C4-2B (cell line): Measurements from ENCODE around the gene UHRF1.
"Not testable (repeated sequence)": the region's sequence is repeated elsewhere in the genome, so short reads cannot be mapped to it uniquely, and the experiment has no call there.

ENCODE experiments used
- H3K27ac ChIP-seq: fragments of 450-650 bp; 2 replicates; pipeline ENCODE4 v1.5.1; 2017
- ZFX ChIP-seq: fragments of 450-650 bp; IDR thresholded peaks from 2 replicates; pipeline ENCODE4 v1.6.1; 2017
- TF ChIP-seq, protein P1 (sequence below): fragments of 450-650 bp; conservative IDR thresholded peaks from 2 replicates; pipeline ENCODE4 v1.5.1; 2017; ENCODE audit warnings: mild to moderate bottlenecking

Gene UHRF1

DNA sequence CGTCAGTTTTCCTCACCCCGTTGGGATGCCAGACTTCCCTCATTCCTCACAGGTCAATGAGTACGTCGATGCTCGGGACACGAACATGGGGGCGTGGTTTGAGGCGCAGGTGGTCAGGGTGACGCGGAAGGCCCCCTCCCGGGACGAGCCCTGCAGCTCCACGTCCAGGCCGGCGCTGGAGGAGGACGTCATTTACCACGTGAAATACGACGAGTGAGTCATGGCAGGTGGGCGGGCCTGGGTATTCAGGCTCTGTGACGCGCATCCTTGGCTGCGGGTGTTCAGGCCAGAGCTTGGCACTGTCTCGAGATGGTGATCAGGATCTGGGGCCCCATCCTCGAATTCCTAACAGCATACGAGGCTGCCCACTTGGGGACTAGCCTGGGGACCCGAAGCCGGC, 21.4 kb downstream of the UHRF1 start:
- TF ChIP-seq, protein P1, sequence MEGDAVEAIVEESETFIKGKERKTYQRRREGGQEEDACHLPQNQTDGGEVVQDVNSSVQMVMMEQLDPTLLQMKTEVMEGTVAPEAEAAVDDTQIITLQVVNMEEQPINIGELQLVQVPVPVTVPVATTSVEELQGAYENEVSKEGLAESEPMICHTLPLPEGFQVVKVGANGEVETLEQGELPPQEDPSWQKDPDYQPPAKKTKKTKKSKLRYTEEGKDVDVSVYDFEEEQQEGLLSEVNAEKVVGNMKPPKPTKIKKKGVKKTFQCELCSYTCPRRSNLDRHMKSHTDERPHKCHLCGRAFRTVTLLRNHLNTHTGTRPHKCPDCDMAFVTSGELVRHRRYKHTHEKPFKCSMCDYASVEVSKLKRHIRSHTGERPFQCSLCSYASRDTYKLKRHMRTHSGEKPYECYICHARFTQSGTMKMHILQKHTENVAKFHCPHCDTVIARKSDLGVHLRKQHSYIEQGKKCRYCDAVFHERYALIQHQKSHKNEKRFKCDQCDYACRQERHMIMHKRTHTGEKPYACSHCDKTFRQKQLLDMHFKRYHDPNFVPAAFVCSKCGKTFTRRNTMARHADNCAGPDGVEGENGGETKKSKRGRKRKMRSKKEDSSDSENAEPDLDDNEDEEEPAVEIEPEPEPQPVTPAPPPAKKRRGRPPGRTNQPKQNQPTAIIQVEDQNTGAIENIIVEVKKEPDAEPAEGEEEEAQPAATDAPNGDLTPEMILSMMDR = no peak
- no peak for TF ChIP-seq ZFX
- no peak overlapping the region for H3K27ac ChIP-seq

DNA sequence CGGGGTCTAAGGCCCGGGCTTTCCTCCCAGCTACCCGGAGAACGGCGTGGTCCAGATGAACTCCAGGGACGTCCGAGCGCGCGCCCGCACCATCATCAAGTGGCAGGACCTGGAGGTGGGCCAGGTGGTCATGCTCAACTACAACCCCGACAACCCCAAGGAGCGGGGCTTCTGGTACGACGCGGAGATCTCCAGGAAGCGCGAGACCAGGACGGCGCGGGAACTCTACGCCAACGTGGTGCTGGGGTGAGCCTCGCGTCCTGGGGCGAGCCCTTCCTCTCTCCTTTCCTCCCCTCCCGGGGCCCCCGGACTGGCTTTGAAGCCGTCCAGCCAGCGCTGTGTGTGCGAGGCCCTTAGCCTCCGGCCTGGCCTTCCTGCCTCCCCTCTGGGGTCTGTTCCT, 23.4 kb downstream of the UHRF1 start:
- H3K27ac ChIP-seq = no peak overlapping the region
- TF ChIP-seq, protein P1 = no peak
- TF ChIP-seq ZFX = no peak

DNA sequence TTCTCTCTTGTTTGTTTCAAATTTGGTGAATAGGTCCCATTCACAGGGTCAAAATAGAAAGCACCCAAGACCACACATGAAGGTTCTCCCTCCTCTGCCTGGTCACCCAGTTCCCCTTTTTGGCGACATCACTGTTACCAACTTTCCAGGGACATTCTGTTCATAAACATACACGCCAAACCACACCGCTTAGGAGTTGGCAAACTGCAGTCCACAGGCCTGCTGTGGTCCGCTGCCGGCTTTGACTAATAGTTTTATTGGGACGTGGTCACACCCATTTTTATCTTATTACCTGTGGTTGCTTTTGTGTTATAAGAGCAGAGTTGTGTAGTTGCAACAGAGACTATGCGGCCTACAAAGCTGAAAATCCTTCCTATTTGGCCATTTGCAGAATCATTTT, 24.2 kb downstream of the UHRF1 start:
- no peak for TF ChIP-seq ZFX
- TF ChIP-seq, protein P1 = no peak
- H3K27ac ChIP-seq = no peak overlapping the region

DNA sequence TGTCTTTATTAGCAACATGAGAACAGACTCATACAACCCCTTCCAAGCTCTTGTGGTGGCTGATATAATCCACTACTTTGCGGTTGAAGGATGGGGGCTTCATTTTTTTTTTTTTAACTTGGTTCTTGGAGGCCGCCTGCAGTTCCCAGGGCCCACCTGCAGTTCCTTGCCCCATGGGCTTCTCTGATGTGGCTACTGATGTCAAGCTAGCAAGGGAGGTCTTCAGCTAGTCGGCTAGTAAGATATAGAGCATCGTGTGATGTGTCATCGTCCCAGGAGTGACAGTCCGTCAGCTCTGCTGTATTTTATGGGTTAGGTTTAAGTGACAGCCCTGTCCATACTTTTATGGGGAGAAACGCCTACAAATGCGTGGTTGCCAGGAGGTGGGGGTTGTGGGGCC, 26.1 kb downstream of the UHRF1 start:
- no peak overlapping the region for H3K27ac ChIP-seq
- no peak for TF ChIP-seq ZFX
- TF ChIP-seq, protein P1 = no peak

DNA sequence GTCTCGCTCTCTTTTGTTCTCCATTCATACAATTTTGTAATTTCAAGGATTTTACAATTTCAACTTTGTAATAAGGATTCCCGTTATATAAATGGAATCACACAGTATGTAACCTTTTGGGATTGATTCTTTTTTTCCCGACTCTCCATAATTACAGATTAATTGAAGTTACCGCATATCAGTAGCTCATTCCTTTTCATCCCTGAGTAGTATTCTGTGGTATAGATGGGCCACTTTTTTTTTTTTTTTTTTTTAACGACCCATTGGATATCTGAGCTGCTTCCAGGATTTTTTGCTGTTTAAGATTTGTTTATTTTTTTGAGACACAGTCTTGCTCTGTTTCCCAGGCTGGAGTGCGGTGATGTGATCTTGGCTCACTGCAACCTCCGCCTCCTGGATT, 27.8 kb downstream of the UHRF1 start:
- H3K27ac ChIP-seq = no peak overlapping the region
- no peak for TF ChIP-seq ZFX
- TF ChIP-seq, protein P1 = no peak

DNA sequence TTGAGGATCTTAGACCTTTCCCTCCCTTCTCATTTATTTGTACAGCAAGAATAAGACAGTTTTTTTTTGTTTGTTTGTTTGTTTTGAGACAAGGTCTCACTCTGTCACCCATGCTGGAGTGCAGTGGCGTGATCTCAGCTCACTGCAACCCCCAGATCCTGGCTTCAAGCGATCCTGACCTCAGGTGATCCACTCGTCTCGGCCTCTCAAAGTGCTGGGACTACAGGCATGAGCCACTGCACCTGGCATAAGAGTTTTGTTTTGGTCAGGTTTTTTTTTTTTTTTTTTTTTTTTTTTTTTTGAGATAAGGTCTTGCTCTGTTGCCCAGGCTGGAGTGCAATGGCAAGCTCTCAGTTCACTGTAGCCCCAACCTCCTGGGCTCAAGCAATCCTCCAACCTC, 29.2 kb downstream of the UHRF1 start:
- not testable (repeated sequence) for H3K27ac ChIP-seq

DNA sequence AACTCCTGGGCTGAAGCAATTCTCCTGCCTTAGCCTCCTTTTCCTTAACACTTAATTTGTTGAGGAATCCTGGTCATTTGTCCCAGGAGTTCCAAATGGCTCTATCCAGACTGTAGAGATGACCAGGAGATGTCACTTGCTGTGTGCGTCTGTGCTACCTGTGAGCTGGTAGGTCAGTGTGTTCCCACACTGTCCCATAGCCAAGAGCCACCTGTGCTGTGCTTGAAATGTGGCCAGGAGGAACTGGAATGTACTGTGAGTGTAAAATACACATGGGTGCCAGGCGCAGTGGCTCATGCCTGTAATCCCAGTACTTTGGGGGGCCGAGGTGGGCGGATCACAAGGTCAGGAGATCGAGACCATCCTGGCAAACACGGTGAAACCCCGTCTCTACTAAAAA, 30.2 kb downstream of the UHRF1 start:
- TF ChIP-seq, protein P1 = no peak
- no peak for TF ChIP-seq ZFX
- 0 out of 2 replicates have a peak overlapping the region, but pooled peaks have one; percentile 4 for H3K27ac ChIP-seq

DNA sequence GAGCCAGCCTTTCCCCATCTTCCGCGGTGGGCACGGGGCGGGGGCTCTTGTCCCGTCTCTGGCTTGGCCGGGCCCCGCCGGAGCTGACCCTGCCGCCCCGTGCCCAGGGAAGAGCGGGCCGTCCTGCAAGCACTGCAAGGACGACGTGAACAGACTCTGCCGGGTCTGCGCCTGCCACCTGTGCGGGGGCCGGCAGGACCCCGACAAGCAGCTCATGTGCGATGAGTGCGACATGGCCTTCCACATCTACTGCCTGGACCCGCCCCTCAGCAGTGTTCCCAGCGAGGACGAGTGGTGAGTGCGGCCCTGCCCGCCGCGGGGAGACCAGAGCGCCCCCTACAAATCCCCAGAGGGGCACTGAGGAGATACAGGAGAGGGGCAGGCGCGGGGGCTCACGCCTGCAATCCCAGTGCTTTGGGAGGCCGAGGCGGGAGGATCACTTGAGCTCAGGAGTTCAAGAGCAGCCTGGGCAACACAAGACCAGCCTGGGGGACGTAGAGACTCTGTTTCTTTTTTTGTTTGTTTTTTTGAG, 32.4 kb downstream of the UHRF1 start:
- H3K27ac ChIP-seq = not testable (repeated sequence)

DNA sequence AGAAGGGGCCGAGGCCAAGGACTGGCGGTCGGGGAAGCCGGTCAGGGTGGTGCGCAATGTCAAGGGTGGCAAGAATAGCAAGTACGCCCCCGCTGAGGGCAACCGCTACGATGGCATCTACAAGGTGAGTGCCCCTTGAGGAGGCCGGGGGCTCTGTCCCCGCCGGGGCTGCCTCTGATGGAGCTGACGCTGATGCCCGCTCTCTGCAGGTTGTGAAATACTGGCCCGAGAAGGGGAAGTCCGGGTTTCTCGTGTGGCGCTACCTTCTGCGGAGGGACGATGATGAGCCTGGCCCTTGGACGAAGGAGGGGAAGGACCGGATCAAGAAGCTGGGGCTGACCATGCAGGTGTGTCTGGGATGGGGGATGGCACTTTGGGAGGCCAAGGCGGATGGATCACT, 41.3 kb downstream of the UHRF1 start:
- not testable (repeated sequence) for H3K27ac ChIP-seq
